Posterior vena cava (tissue), 2 donors: ENCODE results near the gene AAGAB. TPM values are rescaled to one million over a fixed set of nuclear protein-coding genes. Genes with fewer than 3 reads are reported as not detected.
A peak's percentile ranks its signal among the peaks of the same experiment; 100 is the strongest.
"Not testable (repeated sequence)": the region's sequence is repeated elsewhere in the genome, so short reads cannot be mapped to it uniquely, and the experiment has no call there.

Experiments used
- DNase-seq: peaks from one replicate; pipeline ENCODE4 v3.0.0-alpha.2; 2020; ENCODE audit warnings: low spot score
- intact Hi-C, 2 donors: fragments of 100-400 bp; cut with DNase I; formaldehyde crosslinking; loops; one replicate each; pipeline versions ENCODE4 v1.14.1 to v1.14.2; 2022 to 2023
- total RNA-seq, 2 donors: library from RNA; stranded (reverse); fragmentation: NEBNext Ultra II Directional; extraction: Animal tissue kit (Norgen Biotek cat#: 25700); gene quantifications; one replicate each; pipeline ENCODE4 v1.2.1, GENCODE V29; 2021
- donor health status: DM: yes; HTN: yes; CAD: no.
- donor health status: DM: yes; HTN: yes; CAD: no.

The AAGAB gene
- total RNA-seq, 2 donors from 2014 or later, result 27.9 to 29.2 TPM

DNA sequence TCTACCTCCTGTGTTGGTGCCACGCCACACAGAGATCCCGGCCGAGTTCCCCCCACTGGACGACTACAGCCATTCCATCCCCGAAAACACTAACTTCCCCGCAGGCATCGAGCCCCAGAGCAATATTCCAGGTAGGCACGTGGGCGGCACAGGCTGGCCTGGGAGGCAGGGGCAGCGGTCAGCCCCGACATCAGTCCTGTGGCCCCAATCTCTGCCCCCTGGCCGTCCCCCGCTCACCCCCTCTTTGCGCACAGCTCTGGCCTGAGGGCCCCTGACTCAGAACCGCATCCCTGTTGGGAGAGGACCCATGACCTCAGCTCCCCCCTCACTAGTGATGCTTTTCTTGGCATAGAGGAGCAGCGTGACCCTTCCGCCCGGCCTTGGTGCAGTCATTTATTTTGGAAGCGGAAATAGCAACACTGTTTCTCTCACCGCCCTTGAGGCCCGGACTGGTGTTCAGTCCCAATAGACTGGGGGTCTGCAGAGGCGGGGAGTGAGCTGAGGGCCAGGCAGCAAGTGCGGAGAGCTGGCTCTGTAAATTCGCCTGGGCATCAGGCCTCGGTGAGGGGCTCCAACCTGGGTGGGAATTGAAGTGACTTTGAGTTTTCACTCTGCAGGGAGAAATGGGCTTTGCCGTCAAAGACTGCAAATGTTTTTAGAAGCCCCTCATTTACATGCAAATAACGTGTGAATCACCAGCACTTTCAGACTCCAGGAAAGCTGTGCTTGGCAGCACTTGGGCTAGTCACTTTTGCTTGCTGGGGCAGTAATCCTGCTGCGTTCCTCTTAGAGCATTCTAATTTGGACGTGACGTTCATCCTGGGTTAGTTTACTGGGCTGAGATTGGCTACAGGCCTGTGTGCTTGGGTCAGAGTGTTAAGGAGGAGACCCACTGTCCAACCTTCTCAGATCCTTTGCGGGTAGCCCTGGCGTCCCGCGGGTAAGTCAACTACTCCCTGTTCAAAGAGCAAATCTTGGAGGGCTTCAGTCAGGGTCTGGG is 88.9 kb downstream of the AAGAB start:
- peak; percentile 90 for DNase-seq
- intact Hi-C loops, result no loop called here

- intact Hi-C loops, result no loop called here
- peak; percentile 77 for DNase-seq
Observed at GRCh38 chr15:67164811-67165253, 89.6 kb downstream of the AAGAB start.

DNA sequence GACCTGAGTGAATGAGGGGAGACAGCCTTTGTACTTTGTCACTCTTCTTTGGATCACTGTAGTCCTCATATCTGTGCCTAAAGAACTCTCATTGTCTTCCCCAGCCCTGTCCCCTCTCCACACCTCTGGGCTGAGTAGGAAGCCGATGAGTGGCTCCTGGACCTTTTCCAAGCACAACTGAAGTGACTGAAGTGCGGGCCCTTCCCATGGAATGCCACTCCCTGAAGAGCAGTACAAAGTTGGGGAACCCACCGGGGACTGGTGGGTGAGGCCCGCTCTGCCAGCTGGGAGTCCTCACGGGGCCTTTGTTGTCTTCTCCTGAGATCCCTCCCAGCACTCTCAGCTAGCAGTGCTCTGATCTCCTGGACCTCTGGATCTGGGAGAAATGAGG is 90.1 kb downstream of the AAGAB start:
- DNase-seq, result peak; percentile 45
- intact Hi-C loops, result no loop called here

GRCh38 chr15:67163180-67163579 is 91.3 kb downstream of the AAGAB start:
- peak; percentile 28 for DNase-seq
- intact Hi-C loops, result no loop called here

GRCh38 chr15:67161881-67162280 is 92.6 kb downstream of the AAGAB start:
- intact Hi-C loops, result no loop called here
- peak; percentile 45 for DNase-seq

DNA sequence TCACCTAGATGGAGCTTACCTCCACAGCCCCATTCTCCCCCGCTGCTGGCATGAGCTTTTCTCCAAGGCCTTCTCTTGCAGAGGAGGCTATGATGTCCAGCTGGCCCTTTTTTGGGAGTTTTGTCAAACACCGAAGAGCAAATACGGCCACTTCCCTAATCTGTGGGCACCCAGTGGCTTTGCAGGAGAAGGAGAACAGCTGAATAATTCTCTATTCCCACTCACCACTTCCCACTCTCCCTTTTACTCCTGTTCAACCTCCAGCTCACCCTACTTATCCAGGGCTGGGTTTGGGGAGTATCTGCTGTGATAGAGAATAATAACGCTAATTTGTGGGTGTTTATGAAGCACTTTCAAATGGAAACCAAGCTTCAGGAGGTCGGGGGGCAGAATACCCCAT is 93.0 kb downstream of the AAGAB start:
- peak; percentile 34 for DNase-seq
- intact Hi-C loops, result no loop called here

GRCh38 chr15:67158367-67158766 is 96.1 kb downstream of the AAGAB start:
- peak; percentile 31 for DNase-seq

GRCh38 chr15:67157521-67158252 is 96.8 kb downstream of the AAGAB start:
- DNase-seq, result no peak

More at GRCh38 chr15:67158367-67158766, 96.1 kb downstream of the AAGAB start:
- intact Hi-C loops, result no loop called here

GRCh38 chr15:67156834-67157233 is 97.6 kb downstream of the AAGAB start:
- intact Hi-C loops, result no loop called here
- DNase-seq, result no peak

More at GRCh38 chr15:67157521-67158252, 96.8 kb downstream of the AAGAB start:
- intact Hi-C loops, result no loop called here

- intact Hi-C loops, result no loop called here
Observed at GRCh38 chr15:67156426-67156825, 98.0 kb downstream of the AAGAB start.

DNA sequence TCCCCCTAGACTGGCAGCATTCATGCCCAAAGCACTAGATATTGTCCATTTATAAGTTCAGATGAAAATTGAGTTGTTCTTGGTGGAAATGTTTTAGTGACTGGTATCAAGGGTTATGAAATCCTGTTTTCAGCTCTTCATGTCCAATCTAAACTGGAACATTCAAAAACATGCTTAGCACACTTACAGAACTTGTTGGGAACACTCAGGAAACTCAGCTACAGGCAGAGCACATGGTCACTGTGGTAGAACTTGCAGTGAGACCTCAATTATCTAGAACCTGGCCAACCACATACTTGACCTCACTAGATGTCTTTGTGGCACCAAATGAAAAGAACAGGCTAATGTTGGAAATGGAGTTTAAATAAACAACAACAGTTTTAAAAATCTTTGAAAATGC is 100.2 kb downstream of the AAGAB start:
- intact Hi-C loops, result no loop called here
- DNase-seq, result no peak

More at GRCh38 chr15:67156426-67156825, 98.0 kb downstream of the AAGAB start:
- no peak for DNase-seq

- intact Hi-C loops, DNase-seq: not testable (repeated sequence)
Observed at GRCh38 chr15:67153044-67153443, 101.4 kb downstream of the AAGAB start.

DNA sequence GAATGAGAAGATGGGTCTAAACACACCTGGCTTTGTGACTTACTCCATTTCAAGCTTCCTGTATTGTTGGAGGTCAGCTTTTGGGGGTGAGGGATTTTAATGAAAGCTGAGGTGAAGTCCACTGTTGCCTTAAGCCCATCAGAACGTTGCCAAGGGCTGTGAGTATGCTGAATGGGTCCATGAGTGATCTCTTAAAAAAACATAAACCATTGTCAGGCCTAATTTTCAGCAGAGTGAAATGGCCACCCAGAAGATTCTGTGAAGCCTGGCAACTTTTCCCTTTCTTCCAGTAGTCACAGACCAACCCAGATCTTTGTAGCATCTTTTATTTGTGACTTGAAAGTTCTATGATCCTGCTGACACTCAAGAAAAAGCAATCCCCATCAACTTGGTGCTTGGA is 102.0 kb downstream of the AAGAB start:
- intact Hi-C loops, result no loop called here
- DNase-seq, result no peak

Other genes with a start within 250 kb of the AAGAB start
- 10 to 100 TPM; 56.3 to 62.7 TPM for gene SMAD3, start 189.1 kb downstream of the AAGAB start, total RNA-seq
- gene IQCH, start 125 bp upstream of the AAGAB start, total RNA-seq, result 1 to 10 TPM; 1.2 to 2.3 TPM